HG03064 (cell line): Measurements from ENCODE around the gene SLC24A4.

ENCODE experiments used
- ATAC-seq: cut with Tn5 transposase; IDR thresholded peaks from one replicate; pipeline ENCODE4 v1.9.1; 2021; ENCODE audit warnings: low read depth; ENCODE audit not compliant: unreplicated experiment

SLC24A4 gene

DNA sequence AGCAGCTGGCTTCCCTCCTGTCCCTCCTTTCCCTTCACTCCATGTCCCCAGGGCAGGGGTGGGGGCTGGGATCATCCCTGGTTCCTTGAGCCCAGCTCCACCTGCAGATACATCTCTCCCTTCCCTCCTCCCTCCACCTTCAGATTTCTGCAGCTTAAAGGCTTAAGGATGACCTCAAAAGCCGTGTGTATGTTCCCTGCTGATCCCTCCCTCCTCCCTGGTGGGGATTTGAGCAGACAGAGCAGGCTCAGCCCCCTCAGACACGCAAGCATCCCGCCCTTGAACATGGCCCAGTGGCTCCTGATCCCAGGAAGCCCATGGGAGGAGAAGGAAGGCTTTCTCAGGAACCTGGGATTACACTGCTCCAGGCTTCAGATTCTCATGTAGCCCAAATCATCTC is 107.7 kb downstream of the SLC24A4 start:
- no peak for ATAC-seq

DNA sequence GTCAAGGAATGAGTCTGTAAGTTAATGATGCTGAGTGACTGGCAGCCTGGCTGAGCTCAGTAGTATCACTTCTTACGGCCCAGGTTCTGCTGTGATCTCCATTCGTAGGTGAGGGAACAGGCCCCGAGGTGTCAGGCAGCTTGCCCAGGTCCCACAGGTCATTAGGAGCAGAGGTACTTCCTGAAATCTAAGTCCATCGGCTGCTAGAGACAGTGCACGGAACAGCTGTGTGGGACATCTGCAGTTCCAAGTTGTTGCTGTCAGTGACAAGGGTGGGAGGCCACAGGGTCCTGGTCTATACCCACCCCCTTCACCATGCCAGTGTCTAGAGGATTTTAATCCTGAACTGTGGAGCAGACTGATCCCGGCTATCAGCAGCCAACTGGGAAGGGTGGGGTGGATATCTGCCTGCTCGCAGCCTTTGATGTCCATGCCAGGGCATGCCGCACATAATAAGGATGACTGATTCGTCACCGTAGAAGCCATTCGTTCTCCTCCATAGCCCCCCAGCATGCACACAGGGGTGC is 108.3 kb downstream of the SLC24A4 start:
- no peak for ATAC-seq

DNA sequence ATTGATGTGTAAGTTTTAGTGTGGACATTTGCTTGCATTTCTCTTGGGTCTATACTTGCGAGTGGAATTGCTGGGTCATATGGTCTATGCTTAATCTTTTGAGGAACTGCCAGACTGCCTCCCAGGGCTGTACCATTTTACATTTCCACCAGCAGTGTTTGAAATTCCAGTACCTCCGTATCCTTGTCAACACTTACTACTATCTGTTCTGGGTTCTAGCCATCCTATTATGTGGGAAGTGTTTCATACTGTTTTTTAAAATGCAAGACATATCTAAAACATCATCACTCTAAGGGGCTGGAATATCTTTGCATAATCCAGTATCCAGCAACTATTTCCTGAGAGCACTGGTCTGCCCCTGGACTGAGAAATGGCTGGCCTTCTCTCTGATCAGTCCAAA is 110.4 kb downstream of the SLC24A4 start:
- ATAC-seq, result no peak

DNA sequence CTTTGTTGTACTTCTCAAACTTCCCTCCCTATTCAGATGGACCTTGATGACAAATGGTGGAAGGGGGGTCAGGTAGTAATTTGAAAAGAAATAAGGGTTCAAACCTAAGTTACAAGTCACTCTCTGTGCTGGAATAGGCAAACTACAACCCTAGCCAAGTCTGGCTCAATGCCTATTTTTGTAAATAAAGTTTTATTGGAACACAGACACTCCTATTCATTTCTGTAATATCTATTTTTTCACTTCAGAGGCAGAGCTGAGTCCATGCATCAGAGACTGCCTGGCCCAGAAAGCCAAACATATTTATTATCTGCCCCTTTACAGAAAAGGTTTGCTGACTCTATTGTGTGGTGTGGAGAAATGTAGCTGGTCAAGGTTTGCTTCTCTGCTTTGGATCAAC is 112.2 kb downstream of the SLC24A4 start:
- ATAC-seq, result no peak

DNA sequence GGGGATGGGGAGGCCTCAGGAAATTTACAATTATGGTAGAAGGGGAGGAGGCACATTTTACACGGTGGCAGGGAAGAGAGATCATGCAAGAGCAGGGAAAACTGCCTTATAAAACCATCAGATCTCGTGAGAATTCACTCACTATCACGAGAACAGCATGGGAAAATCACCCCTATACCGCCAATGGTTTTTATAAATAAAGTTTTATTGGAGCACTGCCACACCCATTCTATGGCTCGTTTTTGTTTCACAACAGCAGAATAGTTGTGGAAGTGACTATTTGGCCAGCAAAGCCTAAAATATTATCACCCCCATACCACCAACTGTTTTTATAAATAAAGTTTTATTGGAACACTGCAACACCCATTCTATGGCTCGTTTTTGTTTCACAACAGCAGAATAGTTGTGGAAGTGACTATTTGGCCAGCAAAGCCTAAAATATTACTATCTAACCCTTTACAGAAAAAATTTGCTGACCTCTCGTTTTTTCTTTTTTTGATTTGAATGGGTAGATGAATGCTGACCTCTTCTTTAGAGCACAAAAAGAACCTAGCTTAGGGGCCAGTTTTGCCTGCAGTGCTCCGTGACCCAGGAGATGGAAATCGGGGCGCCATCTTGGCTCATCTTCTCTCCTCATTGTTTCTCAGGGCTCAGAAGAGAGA is 113.3 kb downstream of the SLC24A4 start:
- no peak for ATAC-seq

DNA sequence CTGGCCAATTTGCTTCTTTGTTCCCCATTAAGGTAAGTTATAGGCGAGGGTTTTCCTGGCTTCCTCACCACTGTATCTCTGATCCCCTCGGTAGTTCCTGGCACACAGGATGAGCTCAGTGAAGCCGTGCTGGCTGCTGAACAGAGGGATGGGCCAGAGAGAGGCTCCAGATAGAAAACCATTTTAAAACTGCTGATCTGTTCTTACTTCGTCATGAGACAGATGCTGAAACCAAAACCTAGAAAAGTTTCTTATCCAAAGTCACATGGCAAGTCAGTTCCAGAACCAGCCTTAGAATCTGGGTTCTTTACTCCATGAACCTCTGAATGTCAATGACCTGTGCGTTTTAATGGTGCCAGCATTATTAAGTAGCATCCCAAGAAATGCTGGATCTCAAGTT is 114.3 kb downstream of the SLC24A4 start:
- ATAC-seq, result no peak

DNA sequence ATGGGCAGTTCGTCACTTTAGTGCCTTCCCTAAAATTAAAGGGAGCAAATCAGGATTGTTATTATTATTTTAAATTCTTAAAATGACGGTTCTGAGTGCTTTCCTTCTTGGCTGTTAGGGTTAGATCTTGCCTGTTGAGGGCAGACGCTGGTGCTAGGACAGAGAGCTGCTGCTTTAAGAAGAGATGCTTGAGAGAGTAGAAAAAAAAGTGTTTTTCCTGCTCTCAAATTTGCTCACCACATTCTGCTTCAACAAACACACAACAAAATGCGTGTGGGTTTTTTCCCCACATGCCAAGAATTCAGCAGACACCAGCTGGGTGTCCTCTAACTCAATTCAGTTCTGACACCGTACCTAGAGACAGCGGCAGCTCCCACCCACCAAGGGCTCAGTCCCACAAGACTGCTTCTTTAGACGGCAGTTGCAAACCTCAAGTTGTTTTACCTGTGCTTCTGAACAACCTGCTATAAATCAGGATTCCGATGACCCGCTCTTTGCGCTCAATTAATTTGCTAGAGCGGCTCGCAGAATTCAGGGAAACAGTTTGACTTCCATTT is 114.8 kb downstream of the SLC24A4 start:
- ATAC-seq, result no peak

DNA sequence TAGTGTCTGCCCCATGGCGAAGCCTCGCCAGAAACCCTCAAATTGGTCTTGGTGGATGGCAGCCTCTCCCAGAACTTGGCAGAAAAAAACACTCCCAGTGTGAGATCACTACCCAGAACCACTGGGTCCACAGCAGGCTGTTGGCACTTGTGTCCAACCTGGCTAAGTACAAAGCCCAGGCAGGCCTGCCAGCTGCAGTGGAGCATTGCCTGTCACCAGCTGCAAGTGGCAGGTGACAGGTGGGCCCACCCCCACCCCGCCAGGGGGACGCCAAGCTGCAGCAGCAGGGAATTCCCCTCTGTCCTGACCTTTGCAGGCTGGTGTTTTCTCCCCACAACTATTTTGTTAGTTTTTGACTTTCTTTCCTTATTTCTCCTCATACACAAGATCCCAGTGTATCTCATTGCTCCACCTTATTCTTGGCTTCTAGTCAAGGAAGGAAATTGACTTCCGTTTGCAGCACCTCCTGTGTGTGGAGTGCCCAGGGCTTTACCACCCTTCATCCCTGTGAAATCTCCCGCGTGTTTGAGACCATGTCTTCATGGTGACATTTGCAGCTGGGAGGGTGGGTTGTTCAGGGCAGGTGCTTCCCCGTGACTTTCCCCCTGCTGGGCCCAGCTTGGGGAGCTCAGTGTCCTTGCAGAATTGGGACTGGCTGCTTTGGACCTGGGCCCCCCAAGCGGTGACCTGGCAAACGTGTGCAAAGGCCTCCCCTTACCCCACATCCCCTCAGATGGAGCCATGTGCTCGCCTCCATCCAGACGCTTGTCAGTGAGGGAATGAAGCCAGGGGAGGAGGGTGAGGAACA is 116.8 kb downstream of the SLC24A4 start:
- ATAC-seq, result no peak

DNA sequence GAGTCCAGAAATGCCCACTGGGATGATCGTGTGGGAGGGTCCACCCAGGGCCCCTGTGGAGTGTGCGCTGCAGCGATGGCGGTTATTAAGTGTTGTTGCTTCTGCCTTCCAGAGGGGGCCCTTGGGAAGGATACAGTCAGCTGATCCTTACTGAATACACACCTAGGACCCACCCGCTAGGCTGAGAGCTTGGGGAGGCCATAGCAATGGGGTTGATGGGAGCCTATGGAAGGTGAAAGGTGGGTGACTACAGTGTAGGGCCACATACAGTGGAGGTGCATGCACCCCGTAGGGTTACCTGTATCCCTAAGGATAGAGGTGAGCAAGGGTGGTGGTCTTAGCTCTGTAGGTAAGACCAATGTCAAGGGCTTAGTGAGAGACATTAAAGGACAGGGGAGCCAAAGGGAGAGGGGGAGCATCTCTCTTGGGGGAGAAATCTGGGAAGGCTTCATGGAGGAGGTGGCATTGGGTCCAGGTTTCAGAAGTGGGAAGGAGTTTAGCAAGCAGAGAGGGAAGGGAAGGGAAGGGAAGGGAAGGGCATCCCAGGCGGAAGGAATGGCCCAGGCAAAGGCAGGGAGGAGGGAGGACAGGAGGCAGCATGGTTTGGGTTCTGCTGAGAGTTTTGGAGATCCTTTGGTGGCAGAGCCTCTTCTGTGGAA is 117.5 kb downstream of the SLC24A4 start:
- no peak for ATAC-seq

DNA sequence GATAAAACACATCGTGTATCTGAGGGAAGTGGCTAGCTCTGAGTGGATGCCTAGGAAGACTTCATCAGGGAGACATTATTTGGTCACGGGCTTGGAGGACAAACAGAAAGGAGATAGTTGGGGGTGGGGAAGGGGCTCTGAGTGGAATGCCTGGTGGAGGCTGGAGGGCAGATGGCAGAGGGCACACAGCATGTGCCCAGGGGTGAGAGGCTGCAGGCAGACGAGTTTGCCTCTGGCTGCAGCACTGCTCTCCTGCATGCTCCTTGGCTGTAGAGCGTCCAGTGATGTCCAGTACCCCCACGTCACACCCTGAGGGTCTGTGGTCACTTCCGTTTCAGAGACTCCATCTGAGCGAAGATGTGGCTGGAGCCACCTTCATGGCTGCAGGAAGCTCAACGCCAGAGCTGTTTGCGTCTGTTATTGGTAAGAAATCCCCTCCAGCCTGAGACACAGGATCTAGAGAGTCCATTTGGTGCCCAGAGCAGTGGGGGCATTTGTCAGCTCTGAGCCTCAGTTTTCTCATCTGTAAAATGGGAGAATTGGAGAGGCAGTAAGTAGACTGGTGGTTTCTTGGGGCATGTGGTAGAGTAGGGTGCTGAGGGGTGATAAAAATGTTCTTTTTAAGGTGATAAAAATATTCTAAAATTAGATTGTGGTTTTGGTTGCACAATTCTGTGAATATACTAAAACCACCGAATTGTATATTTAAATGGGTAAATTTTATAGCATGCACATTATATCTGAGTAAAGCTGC is 119.0 kb downstream of the SLC24A4 start:
- no peak for ATAC-seq

DNA sequence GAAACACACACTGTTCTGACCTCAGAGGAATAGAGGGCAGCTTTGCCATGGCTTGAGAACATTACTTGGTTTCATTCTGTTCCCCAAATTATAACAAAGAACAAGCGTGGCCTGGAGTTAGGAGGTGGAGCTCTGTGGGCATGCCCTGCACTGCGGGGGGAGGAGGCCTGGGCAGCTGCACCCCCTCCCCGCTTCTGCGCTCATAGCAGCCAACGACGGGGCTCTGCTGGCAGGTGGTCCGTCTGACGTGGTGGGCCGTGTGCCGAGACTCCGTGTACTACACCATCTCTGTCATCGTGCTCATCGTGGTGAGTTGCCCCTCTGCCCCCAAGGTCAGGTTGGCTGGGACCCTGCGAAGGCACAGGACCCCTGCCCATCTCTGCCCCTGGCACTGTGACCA is 120.2 kb downstream of the SLC24A4 start:
- ATAC-seq, result no peak

DNA sequence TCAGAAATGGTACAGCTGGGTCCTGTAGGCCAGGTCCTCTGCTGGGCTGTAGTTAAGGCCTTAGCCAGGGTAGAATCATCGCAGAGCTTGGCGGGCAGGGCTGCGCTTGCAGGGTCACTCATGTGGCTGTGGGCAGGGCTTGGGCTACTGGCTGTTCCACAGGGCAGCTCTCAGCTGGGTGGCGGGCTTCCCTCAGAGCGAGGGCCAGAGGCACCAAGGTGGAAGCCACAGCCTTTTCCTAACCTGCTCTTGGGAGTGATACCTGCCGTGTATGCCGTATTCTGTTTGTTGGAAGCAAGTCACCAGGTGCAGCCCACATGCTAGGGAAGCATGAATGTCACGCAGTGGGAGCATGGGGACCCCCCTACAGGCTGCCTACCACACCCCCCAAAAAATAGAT is 120.8 kb downstream of the SLC24A4 start:
- no peak for ATAC-seq

DNA sequence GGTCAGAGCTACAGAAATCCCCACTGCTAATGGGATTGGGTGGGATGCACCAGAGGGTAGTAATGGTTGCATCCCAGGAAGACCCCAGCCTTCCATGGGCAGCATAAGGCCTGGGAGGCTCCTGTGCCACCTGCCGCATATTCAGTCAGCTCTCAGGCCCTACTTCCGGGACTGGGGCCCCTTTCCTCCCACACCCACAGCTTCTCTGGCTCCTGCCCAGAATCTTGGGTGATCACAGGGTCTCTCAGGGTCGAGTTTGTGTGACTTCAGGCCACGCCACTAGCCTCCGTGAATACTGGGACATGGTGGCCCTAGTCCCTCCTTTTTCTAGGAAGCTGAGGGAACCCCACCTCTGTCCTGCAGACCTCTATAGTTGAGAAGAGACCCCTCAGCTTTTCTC is 123.8 kb downstream of the SLC24A4 start:
- no peak for ATAC-seq

DNA sequence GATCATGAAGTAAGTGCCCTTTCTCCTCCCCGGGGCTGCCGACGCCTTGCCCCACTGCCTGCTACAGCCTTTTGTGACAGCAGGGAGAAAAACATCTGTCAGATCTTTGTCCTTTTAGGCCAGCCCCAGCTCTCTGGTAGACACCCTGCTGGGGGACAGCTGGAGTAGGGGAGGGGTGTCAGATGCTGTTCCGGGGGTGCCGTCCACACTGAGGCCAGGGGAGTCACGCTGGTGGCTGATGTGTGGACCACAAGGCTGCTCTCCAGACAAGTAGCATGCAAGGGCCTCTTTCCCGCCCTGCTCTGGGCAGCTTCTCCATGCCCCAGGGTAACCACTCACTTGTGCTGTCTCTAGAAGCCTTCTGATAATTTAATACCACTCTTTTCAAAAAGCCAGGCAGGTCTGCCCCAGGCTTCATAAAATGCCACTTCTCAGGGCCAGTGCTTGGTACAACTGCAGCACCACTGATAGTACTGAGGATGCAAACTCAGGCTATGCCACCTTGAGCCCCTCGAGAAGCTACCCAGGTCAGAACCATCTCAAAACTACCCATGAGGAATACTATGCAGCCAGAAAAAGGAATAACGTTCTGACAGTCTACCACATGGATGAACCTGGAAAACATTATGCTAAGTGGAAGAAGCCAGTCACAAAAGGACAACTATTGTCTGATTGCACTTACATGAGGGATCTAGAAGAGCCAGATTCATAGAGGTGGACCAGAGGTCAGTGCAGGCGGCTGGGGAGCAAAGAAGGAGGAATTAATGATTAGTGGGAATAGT is 124.6 kb downstream of the SLC24A4 start:
- ATAC-seq, result no peak

DNA sequence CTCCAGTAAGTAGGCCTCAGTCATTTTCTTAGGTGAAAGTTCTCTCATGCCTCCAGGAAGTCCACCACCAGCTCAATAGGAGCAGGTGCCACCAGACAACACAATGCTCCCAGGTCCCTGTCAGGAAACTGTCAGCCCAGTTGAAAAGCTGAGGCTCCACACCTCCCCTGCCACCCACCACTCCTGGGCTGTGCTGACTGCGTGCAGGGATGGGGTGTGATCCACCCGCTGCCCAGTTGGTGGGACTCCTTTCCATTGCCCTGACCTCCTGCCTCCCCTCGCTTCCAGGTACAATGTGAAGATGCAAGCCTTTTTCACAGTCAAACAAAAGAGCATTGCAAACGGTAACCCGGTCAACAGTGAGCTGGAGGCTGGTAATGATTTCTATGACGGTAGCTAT is 125.8 kb downstream of the SLC24A4 start:
- no peak for ATAC-seq

DNA sequence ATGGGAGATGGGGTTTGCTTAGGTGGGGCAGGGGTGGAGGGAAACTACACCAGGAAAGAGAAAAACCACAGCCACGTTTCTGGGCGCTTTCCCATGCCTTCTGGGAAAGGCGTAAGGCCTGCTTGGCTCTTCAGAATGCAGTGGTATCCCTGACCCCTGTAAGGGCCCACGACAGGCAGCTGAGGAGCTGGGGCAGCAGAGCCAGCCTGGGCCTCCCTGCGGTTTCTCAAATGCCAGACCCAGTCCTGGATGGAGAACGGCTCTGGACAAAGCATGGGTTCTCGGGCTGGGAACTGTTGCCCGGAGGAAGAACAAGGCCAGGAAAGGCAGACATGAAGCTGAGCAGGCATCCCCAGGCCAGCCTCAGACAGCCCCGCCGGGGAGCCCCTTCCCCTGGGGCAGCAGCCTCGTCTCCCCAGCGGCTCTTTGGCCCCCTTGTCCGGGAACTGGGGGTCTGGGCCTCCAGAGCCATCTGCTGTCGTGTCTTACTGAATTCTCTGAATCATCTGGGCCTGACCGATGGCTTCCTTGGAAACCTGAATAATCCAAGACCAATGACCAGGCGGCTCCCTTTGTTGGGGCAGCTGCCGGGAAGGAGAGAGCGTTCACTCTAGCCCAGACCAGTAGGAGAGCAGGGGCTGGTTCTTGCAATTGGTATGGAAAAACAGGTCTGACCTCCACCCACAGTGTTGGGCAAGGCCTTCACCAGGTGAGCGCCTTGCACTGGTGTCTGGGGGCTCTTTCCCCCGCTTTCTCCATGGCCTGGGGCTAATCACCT is 126.6 kb downstream of the SLC24A4 start:
- ATAC-seq, result no peak

DNA sequence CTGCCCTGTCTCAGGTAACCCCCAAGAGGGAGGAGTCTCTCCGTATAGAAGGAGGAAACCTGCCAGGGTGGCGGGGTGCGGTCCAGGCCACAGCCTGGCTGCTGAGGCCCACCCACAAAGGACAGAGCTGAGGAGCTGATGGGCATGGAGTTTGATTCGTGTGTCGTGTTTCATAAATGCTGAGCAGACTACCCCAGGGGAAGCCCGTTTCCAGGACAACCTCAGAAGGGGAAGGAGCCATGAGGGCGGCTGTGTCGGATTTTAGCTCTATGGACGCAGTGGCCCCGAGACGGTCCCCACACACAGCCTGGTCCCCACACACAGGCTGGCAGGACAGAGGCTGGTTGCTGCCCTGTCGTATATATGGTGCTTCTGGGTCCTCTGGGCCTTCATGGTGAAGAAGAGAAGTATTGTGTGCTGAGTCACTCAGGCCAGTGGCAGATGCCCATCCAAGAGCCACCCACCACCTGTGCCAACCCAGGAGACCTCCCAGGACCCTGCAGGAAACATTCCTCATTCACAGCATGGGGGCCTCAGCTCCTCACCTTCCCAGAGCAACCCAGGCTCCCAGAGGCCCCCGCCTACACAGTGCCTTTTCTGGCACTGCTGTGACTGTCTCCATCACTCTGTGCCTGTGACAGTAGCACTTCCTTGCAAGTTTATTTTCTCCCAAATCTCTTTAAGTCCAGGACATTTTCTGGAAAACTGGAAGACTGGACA is 127.5 kb downstream of the SLC24A4 start:
- no peak for ATAC-seq

DNA sequence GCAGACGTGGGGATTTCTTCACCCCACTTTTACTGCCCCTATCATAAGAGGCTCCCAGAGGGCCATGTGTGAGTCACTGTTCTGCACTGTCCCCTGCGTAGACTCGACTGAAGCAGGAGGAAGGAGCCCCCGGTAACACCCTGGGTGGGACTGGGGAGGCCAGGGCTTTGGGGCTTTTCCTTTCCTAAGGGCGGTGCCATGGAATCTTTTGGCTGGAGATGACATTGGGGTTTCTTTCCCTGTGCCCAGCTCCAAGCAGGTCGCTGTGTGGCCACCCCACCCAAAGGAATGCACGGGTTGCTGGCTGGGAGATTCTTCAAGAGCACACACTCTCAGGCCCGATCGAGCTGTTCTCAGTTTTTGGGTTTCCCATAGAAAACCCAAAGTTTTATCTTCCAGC is 128.3 kb downstream of the SLC24A4 start:
- no peak for ATAC-seq
